GM12875 (cell line): ENCODE measurements around the gene DHX38.

Experiments
- H3K4me3 ChIP-seq: one replicate; pipeline ENCODE4 v1.5.1; 2011; ENCODE audit warnings: low read depth, low read length, control low read depth
- CTCF ChIP-seq: IDR thresholded peaks from 2 replicates; pipeline ENCODE4 v1.5.1; 2011; ENCODE audit warnings: low read depth, mild to moderate bottlenecking, control low read depth, inconsistent platforms, low read length, moderate library complexity, borderline replicate concordance; ENCODE audit not compliant: insufficient read depth

The DHX38 gene

GRCh38 chr16:72131036-72131435, 37.4 kb downstream of the DHX38 start:
- TF ChIP-seq CTCF: no peak
- H3K4me3 ChIP-seq: no peak overlapping the region

GRCh38 chr16:72132726-72133125, 39.1 kb downstream of the DHX38 start:
- no peak for TF ChIP-seq CTCF
- H3K4me3 ChIP-seq: no peak overlapping the region

GRCh38 chr16:72134507-72134906, 40.9 kb downstream of the DHX38 start:
- TF ChIP-seq CTCF: no peak
- H3K4me3 ChIP-seq: no peak overlapping the region

- H3K4me3 ChIP-seq: no peak overlapping the region
- no peak for TF ChIP-seq CTCF
Measured at GRCh38 chr16:72137380-72138063, 43.9 kb downstream of the DHX38 start.

GRCh38 chr16:72138064-72138572, 44.5 kb downstream of the DHX38 start:
- H3K4me3 ChIP-seq: no peak overlapping the region
- TF ChIP-seq CTCF: no peak

- H3K4me3 ChIP-seq: no peak overlapping the region
- no peak for TF ChIP-seq CTCF
Measured at GRCh38 chr16:72139908-72140307, 46.3 kb downstream of the DHX38 start.

- no peak for TF ChIP-seq CTCF
- no peak overlapping the region for H3K4me3 ChIP-seq
Measured at GRCh38 chr16:72142476-72142875, 48.8 kb downstream of the DHX38 start.
